ENCODE data around the gene PBRM1. TPM values are rescaled to one million over a fixed set of nuclear protein-coding genes. Genes with fewer than 3 reads are reported as not detected.
A peak's percentile ranks its signal among the peaks of the same experiment; 100 is the strongest.

PBRM1 gene
- total and polyA plus RNA-seq, 2 of the 8 experiments (the other 6 are each of a cell fraction or from before 2014, with no cell fraction given) = 19.3 to 65.8 TPM

- Histone ChIP-seq H3K4ac (replicated peaks; ENCODE audit: insufficient read length, low read depth, low read length) (no peak overlapping the region), H3K56ac (replicated peaks; ENCODE audit: insufficient read length, low read depth, low read length) (no peak overlapping the region), H4K91ac (replicated peaks; ENCODE audit: insufficient read length, low read length) (no peak overlapping the region), H2AK5ac (ENCODE audit: low read depth, low read length) (no peak overlapping the region), H3K14ac (ENCODE audit: insufficient read length) (no peak overlapping the region), H2BK12ac (ENCODE audit: low read depth, low read length) (no peak overlapping the region), H2BK20ac (ENCODE audit: low read length) (no peak overlapping the region), H2AFZ (ENCODE audit: low read length) (no peak overlapping the region), H4K20me1 (replicated peaks in 1 of 2; ENCODE audit: control insufficient read depth in 1 of 2, insufficient read depth in 2 of 2, low read length in 2 of 2) (peaks cover 0 to 18% of the 10 kb centered on the region in 2 experiments), H3K4me2 (ENCODE audit: insufficient read depth in 1 of 2, low read depth in 2 of 2, low read length in 2 of 2) (no peak overlapping the region), H3K4me3 (ENCODE audit: extremely low read depth in 1 of 4, insufficient read depth in 2 of 4, low read depth in 3 of 4, low read length in 4 of 4) (no peak overlapping the region), H3K79me1 (ENCODE audit: low read depth, low read length) (no peaks in the 10 kb centered on the region), H4K5ac (ENCODE audit: insufficient read length, low read depth, low read length) (no peak overlapping the region), H3K9ac (replicated peaks in 1 of 4; ENCODE audit: extremely low read depth in 1 of 4, low read depth in 3 of 4, low read length in 3 of 4) (no peak overlapping the region), H3K23me2 (ENCODE audit: low read depth, low read length) (no peaks in the 10 kb centered on the region; the same call in 1 of the 2 replicates), H4K8ac (ENCODE audit: extremely low read depth, insufficient read depth, low read length) (peak overlapping the region; percentile 65), H3K27me3 (replicated peaks in 1 of 4; ENCODE audit: control insufficient read depth in 3 of 4, extremely low read depth in 1 of 4, insufficient read depth in 3 of 4, low read length in 3 of 4) (peaks cover 0 to 11% (median 4%) of the 10 kb centered on the region in 4 experiments; a peak in 5 of 7 replicates), H2BK15ac (ENCODE audit: low read length) (no peak overlapping the region), H2BK5ac (ENCODE audit: low read depth, low read length) (no peak overlapping the region), H3K18ac (ENCODE audit: extremely low read depth, low read length) (no peak overlapping the region), H3K23ac (ENCODE audit: insufficient read length) (no peak overlapping the region), H3K79me2 (ENCODE audit: control insufficient read depth in 1 of 2, insufficient read depth in 2 of 2, low read length in 2 of 2) (no peaks in the 10 kb centered on the region), H3K4me1 (replicated peaks in 1 of 4; ENCODE audit: control insufficient read depth in 3 of 4, insufficient read depth in 4 of 4, low read length in 3 of 4) (peaks cover 0 to 6% (median 4%) of the 10 kb centered on the region in 4 experiments; a peak in 5 of 7 replicates), H3K27ac (ENCODE audit: low read depth, low read length) (no peak overlapping the region), H3K9me3 (ENCODE audit: insufficient read depth in 2 of 2, low read depth in 1 of 2, low read length in 1 of 2) (no peaks in the 10 kb centered on the region), H2BK120ac (replicated peaks; ENCODE audit: low read depth, low read length) (no peak overlapping the region), H3K36me3 (ENCODE audit: control insufficient read depth in 2 of 4, insufficient read depth in 4 of 4, low read length in 3 of 4) (peaks cover 3 to 28% (median 12%) of the 10 kb centered on the region in 4 experiments; a peak in 5 of 8 replicates)
- POLR2A ChIA-PET (ENCODE audit: partially characterized antibody) = interaction anchor here (1.0 to 4.4 kb wide), 6 partner anchors 9 to 166 kb away, joined by 3 to 25 read pairs (median 5); partner anchors contain the start of gene UQCC5
- CTCF ChIA-PET (ENCODE audit: partially characterized antibody) = interaction anchor here (0.8 to 4.4 kb wide), 5 partner anchors 15 to 136 kb away, joined by 3 to 14 read pairs (median 4); no protein-coding TSS in a partner anchor
- WGBS, 2 experiments (ENCODE audit: extremely low coverage in 1 of 2, insufficient coverage in 1 of 2, insufficient read length in 1 of 2, insufficient replicate concordance in 2 of 2, low coverage in 1 of 2, low lambda C conversion rate in 2 of 2, missing lambda C conversion rate in 1 of 2) = 87% methylated on average over 19 of the region's 20 CpGs; no CpG with 5 or more reads in 1 of the 2 experiments
- TF ChIP-seq POU5F1 (IDR thresholded peaks at IDR 0.05; ENCODE audit: low read depth, low read length) (no peak), SIRT6 (IDR thresholded peaks at IDR 0.05; ENCODE audit: low read length) (no peak), NANOG (IDR thresholded peaks at IDR 0.05; ENCODE audit: insufficient read depth, low read depth, low read length, poor library complexity, severe bottlenecking) (no peak), CTBP2 (IDR thresholded peaks at IDR 0.05; ENCODE audit: borderline replicate concordance, insufficient read depth, insufficient read length, low read length) (no peak), CBX8 (IDR thresholded peaks at IDR 0.05; ENCODE audit: borderline replicate concordance, low read depth, low read length) (no peak), SP4 (IDR thresholded peaks at IDR 0.05; ENCODE audit: low read length) (no peak)
- DNase-seq (ENCODE audit: low read depth in 1 of 2, low spot score in 2 of 2) = no peak
- no peak for FAIRE-seq
These were observed 164.8 kb downstream of the PBRM1 start for GRCh38 chr3:52520716-52521487.

Measured in H1 (cell line).